Epithelial cell of prostate (primary cell): ENCODE measurements around the gene GPR180.
"Not testable (repeated sequence)": the region's sequence is repeated elsewhere in the genome, so short reads cannot be mapped to it uniquely, and the experiment has no call there.

Experiments
- DNase-seq: peaks from one replicate; pipeline ENCODE4 v3.0.0-alpha.2; 2011; ENCODE audit warnings: low read depth, low spot score
- H3K27ac ChIP-seq: fragments of 450-650 bp; 2 replicates; pipeline ENCODE4 v1.5.1; 2017; ENCODE audit warnings: mild to moderate bottlenecking

GPR180 gene

GRCh38 chr13:94637677-94638076, 36.0 kb downstream of the GPR180 start:
- DNase-seq, H3K27ac ChIP-seq: not testable (repeated sequence)

- peak overlapping the region; percentile 93 for H3K27ac ChIP-seq
- no peak for DNase-seq
Measured at GRCh38 chr13:94640721-94641120, 39.1 kb downstream of the GPR180 start.

- DNase-seq, result peak; percentile 63
- H3K27ac ChIP-seq, result peak overlapping the region; percentile 93
Measured at GRCh38 chr13:94641409-94641941, 39.8 kb downstream of the GPR180 start.

GRCh38 chr13:94646904-94647303, 45.2 kb downstream of the GPR180 start:
- H3K27ac ChIP-seq, result no peak overlapping the region
- DNase-seq, result no peak

GRCh38 chr13:94656176-94656575, 54.5 kb downstream of the GPR180 start:
- H3K27ac ChIP-seq, result peak overlapping the region; percentile 91
- DNase-seq, result no peak

- DNase-seq, result peak; percentile 79
- H3K27ac ChIP-seq, result peak overlapping the region; percentile 91
Measured at GRCh38 chr13:94656766-94657165, 55.1 kb downstream of the GPR180 start.

GRCh38 chr13:94657167-94657566, 55.5 kb downstream of the GPR180 start:
- H3K27ac ChIP-seq, result peak overlapping the region; percentile 91
- no peak for DNase-seq

- H3K27ac ChIP-seq, result peak overlapping the region; percentile 91
- no peak for DNase-seq
Measured at GRCh38 chr13:94658926-94659597, 57.4 kb downstream of the GPR180 start.

GRCh38 chr13:94659598-94659946, 57.9 kb downstream of the GPR180 start:
- DNase-seq, result no peak
- H3K27ac ChIP-seq, result peak overlapping the region; percentile 91

GRCh38 chr13:94660695-94661326, 59.2 kb downstream of the GPR180 start:
- no peak overlapping the region for H3K27ac ChIP-seq
- no peak for DNase-seq

GRCh38 chr13:94661406-94661805, 59.7 kb downstream of the GPR180 start:
- H3K27ac ChIP-seq, result no peak overlapping the region
- no peak for DNase-seq

GRCh38 chr13:94662274-94662945, 60.8 kb downstream of the GPR180 start:
- no peak for DNase-seq
- no peak overlapping the region for H3K27ac ChIP-seq

GRCh38 chr13:94664889-94665288, 63.2 kb downstream of the GPR180 start:
- DNase-seq, result no peak
- no peak overlapping the region for H3K27ac ChIP-seq

GRCh38 chr13:94666065-94666464, 64.4 kb downstream of the GPR180 start:
- no peak overlapping the region for H3K27ac ChIP-seq
- no peak for DNase-seq

GRCh38 chr13:94667190-94667589, 65.5 kb downstream of the GPR180 start:
- no peak for DNase-seq
- no peak overlapping the region for H3K27ac ChIP-seq

- H3K27ac ChIP-seq, result no peak overlapping the region
- no peak for DNase-seq
Measured at GRCh38 chr13:94672400-94672799, 70.7 kb downstream of the GPR180 start.

GRCh38 chr13:94673851-94674250, 72.2 kb downstream of the GPR180 start:
- DNase-seq, result no peak
- no peak overlapping the region for H3K27ac ChIP-seq

- no peak overlapping the region for H3K27ac ChIP-seq
- DNase-seq, result no peak
Measured at GRCh38 chr13:94674609-94675348, 73.1 kb downstream of the GPR180 start.

- no peak overlapping the region for H3K27ac ChIP-seq
Measured at GRCh38 chr13:94677799-94678198, 76.1 kb downstream of the GPR180 start.

GRCh38 chr13:94678845-94679244, 77.2 kb downstream of the GPR180 start:
- H3K27ac ChIP-seq, result no peak overlapping the region
- DNase-seq, result no peak

More at GRCh38 chr13:94677799-94678198, 76.1 kb downstream of the GPR180 start:
- DNase-seq, result no peak

- H3K27ac ChIP-seq, result no peak overlapping the region
- DNase-seq, result peak; percentile 12
Measured at GRCh38 chr13:94679614-94680013, 78.0 kb downstream of the GPR180 start.
